ENCODE measurements around the gene HIP1R.
"Not testable (repeated sequence)": the region's sequence is repeated elsewhere in the genome, so short reads cannot be mapped to it uniquely, and the experiment has no call there.

The HIP1R gene

GRCh38 chr12:122876281-122876680, 41.0 kb downstream of the HIP1R start:
- not testable (repeated sequence) for DNase-seq (ENCODE audit: low spot score)

- no peak for DNase-seq (ENCODE audit: low spot score)
These were observed 41.5 kb downstream of the HIP1R start for GRCh38 chr12:122876731-122877130.

- no peak for DNase-seq (ENCODE audit: low spot score)
These were observed 43.7 kb downstream of the HIP1R start for GRCh38 chr12:122878780-122879612.

- no peak for DNase-seq (ENCODE audit: low spot score)
These were observed 45.0 kb downstream of the HIP1R start for GRCh38 chr12:122880155-122880667.

- DNase-seq (ENCODE audit: low spot score), result no peak
These were observed 45.4 kb downstream of the HIP1R start for GRCh38 chr12:122880668-122881067.

- peak; percentile 38 for DNase-seq (ENCODE audit: low spot score)
These were observed 47.8 kb downstream of the HIP1R start for GRCh38 chr12:122882908-122883558.

- DNase-seq (ENCODE audit: low spot score), result no peak
These were observed 49.0 kb downstream of the HIP1R start for GRCh38 chr12:122884091-122884826.

GRCh38 chr12:122884860-122885259, 49.6 kb downstream of the HIP1R start:
- no peak for DNase-seq (ENCODE audit: low spot score)

- DNase-seq (ENCODE audit: low spot score), result no peak
These were observed 50.9 kb downstream of the HIP1R start for GRCh38 chr12:122886161-122886560.

GRCh38 chr12:122886851-122887818, 51.9 kb downstream of the HIP1R start:
- DNase-seq (ENCODE audit: low spot score), result peak; percentile 46

- no peak for DNase-seq (ENCODE audit: low spot score)
These were observed 52.6 kb downstream of the HIP1R start for GRCh38 chr12:122887819-122888212.

- peak; percentile 79 for DNase-seq (ENCODE audit: low spot score)
These were observed 53.0 kb downstream of the HIP1R start for GRCh38 chr12:122888232-122888752.

- no peak for DNase-seq (ENCODE audit: low spot score)
These were observed 54.7 kb downstream of the HIP1R start for GRCh38 chr12:122889761-122890520.

- DNase-seq (ENCODE audit: low spot score), result no peak
These were observed 56.6 kb downstream of the HIP1R start for GRCh38 chr12:122891661-122892525.

GRCh38 chr12:122892724-122893123, 57.5 kb downstream of the HIP1R start:
- not testable (repeated sequence) for DNase-seq (ENCODE audit: low spot score)

GRCh38 chr12:122893208-122894153, 58.2 kb downstream of the HIP1R start:
- no peak for DNase-seq (ENCODE audit: low spot score)

- DNase-seq (ENCODE audit: low spot score), result peak; percentile 33
These were observed 59.2 kb downstream of the HIP1R start for GRCh38 chr12:122894193-122895121.

Measured in CD4-positive, alpha-beta T cell treated with Interleukin-15 for 4 hours (primary cell).